HCT116 (cell line): ENCODE results near the gene SORT1. TPM values are rescaled to one million over a fixed set of nuclear protein-coding genes. Genes with fewer than 3 reads are reported as not detected.

Experiments
- ATAC-seq: fragments of 200-7000 bp; cut with Tn5 transposase; 2 replicates; pipeline ENCODE4 v1.9.1; 2020; ENCODE audit warnings: mild to moderate bottlenecking, moderate library complexity
- BruUV-seq: library from RNA; stranded (reverse); fragments of 400-500 nt; replicated peaks from 2 replicates; lab custom pipeline; 2021; lab: Mats Ljungman, UMichigan
- CTCF ChIA-PET: fragments of 300-600 bp; sonication (Branson Sonifier 250); formaldehyde crosslinking; loops from one replicate; lab custom pipeline; 2021; ENCODE audit warnings: antibody characterized with exemption; lab: Charles Lee
- POLR2A ChIA-PET: fragments of 300-600, 350-600 bp; sonication (Branson Sonifier 250); formaldehyde crosslinking; loops from one replicate; lab custom pipeline; 2021; ENCODE audit warnings: antibody characterized with exemption; lab: Charles Lee
- RAD21 ChIA-PET, 2 experiments: fragments of 300-600 bp; sonication (Branson Sonifier 250); formaldehyde crosslinking; loops; one replicate each; lab custom pipeline; 2023; ENCODE audit warnings: low total read pairs in 2 of 2; ENCODE audit not compliant: uncharacterized antibody in 2 of 2, unreplicated experiment in 2 of 2, low non-redundant PET in 1 of 2; lab: Charles Lee
- DNase-seq: peaks from one replicate; pipeline ENCODE4 v3.0.0-alpha.2; 2010; ENCODE audit warnings: low read depth, low spot score
- H2AFZ ChIP-seq: fragments of 200-600 bp; shearing (Covaris generic), sonication (generic); 2 replicates; pipeline ENCODE4 v1.6.1; 2017; ENCODE audit warnings: low read depth, mixed run types, mixed read lengths, antibody characterized with exemption, low read length; ENCODE audit not compliant: poor library complexity, severe bottlenecking
- H3K27ac ChIP-seq: 2 replicates; pipeline ENCODE4 v1.5.1; 2012; ENCODE audit warnings: low read depth, low read length
- H3K27me3 ChIP-seq: fragments of 200-600 bp; sonication (generic); 2 replicates; pipeline ENCODE4 v1.6.1; 2016; ENCODE audit warnings: mixed run types, low read length, mixed read lengths; ENCODE audit not compliant: insufficient read depth
- H3K36me3 ChIP-seq, 2 experiments: fragments of 200-500 bp in 1 of 2; fragments of 200-600 bp in 1 of 2; sonication (Bioruptor generic) in 1 of 2; sonication (generic) in 1 of 2; 2 replicates each; pipeline versions ENCODE4 v1.5.1 to v1.6.1; 2014 to 2016; ENCODE audit warnings: low read length in 2 of 2, inconsistent platforms in 1 of 2, mixed read lengths in 1 of 2, mixed run types in 1 of 2; ENCODE audit not compliant: insufficient read depth in 2 of 2, control insufficient read depth in 1 of 2
- H3K4me1 ChIP-seq, 2 experiments: fragments of 200-600 bp in 1 of 2; sonication (generic) in 1 of 2; 2 replicates each; pipeline versions ENCODE4 v1.5.1 to v1.6.1; 2012 to 2017; ENCODE audit warnings: low read length in 2 of 2, inconsistent platforms in 1 of 2, mild to moderate bottlenecking in 1 of 2, mixed read lengths in 1 of 2, mixed run types in 1 of 2, moderate library complexity in 1 of 2; ENCODE audit not compliant: insufficient read depth in 2 of 2, control insufficient read depth in 1 of 2
- H3K4me2 ChIP-seq: fragments of 200-600 bp; sonication (generic); 2 replicates; pipeline ENCODE4 v1.6.1; 2017; ENCODE audit warnings: mixed run types, low read length, mixed read lengths
- H3K4me3 ChIP-seq, 2 experiments: fragments of 200-600 bp in 1 of 2; sonication (generic) in 1 of 2; replicated peaks in 1 of 2; 2 replicates each; pipeline ENCODE4 v1.5.1; 2011 to 2016; ENCODE audit warnings: low read length in 2 of 2, control low read depth in 1 of 2, low read depth in 1 of 2, mild to moderate bottlenecking in 1 of 2, mixed read lengths in 1 of 2, mixed run types in 1 of 2
- H3K79me2 ChIP-seq: fragments of 200-600 bp; sonication (generic); 2 replicates; pipeline ENCODE4 v1.6.1; 2017; ENCODE audit warnings: mild to moderate bottlenecking, mixed run types, low read length, moderate library complexity, mixed read lengths; ENCODE audit not compliant: insufficient read depth
- H3K9ac ChIP-seq: fragments of 200-600 bp; sonication (generic); 2 replicates; pipeline ENCODE4 v1.6.1; 2016; ENCODE audit warnings: low read length, mixed read lengths
- H3K9me2 ChIP-seq: fragments of 200-600 bp; sonication (generic), shearing (Covaris generic); 2 replicates; pipeline ENCODE4 v1.6.1; 2017; ENCODE audit warnings: mixed run types, mild to moderate bottlenecking, moderate library complexity; ENCODE audit not compliant: insufficient read depth
- H3K9me3 ChIP-seq, 2 experiments: fragments of 200-500 bp in 1 of 2; fragments of 200-600 bp in 1 of 2; sonication (Bioruptor generic) in 1 of 2; sonication (generic) in 1 of 2; 2 replicates each; pipeline ENCODE4 v1.6.1; 2014 to 2017; ENCODE audit warnings: low read length in 2 of 2, mixed read lengths in 2 of 2, inconsistent platforms in 1 of 2, low read depth in 1 of 2, mild to moderate bottlenecking in 1 of 2, mixed run types in 1 of 2, moderate library complexity in 1 of 2; ENCODE audit not compliant: control insufficient read depth in 1 of 2, insufficient read depth in 1 of 2
- H4K20me1 ChIP-seq: fragments of 200-600 bp; sonication (generic), shearing (Covaris generic); 2 replicates; pipeline ENCODE4 v1.6.1; 2017; ENCODE audit warnings: mixed run types, mild to moderate bottlenecking, moderate library complexity; ENCODE audit not compliant: insufficient read depth
- ATF3 ChIP-seq: IDR thresholded peaks from 2 replicates; pipeline ENCODE4 v1.6.1; 2012
- CBX3 ChIP-seq: IDR thresholded peaks from 2 replicates; pipeline ENCODE4 v1.6.1; 2012; ENCODE audit warnings: low read depth
- CEBPB ChIP-seq: IDR thresholded peaks from 2 replicates; pipeline ENCODE4 v1.6.1; 2012; ENCODE audit warnings: low read depth
- ELF1 ChIP-seq: IDR thresholded peaks from 2 replicates; pipeline ENCODE4 v1.6.1; 2012; ENCODE audit warnings: low read depth, borderline replicate concordance
- JUND ChIP-seq: IDR thresholded peaks from 2 replicates; pipeline ENCODE4 v1.6.1; 2012
- MAX ChIP-seq: IDR thresholded peaks from 2 replicates; pipeline ENCODE4 v1.6.1; 2012
- POLR2A ChIP-seq: IDR thresholded peaks from 2 replicates; pipeline ENCODE4 v1.7.0; 2011; ENCODE audit warnings: borderline replicate concordance; ENCODE audit not compliant: insufficient read depth, insufficient read length; ENCODE audit errors: extremely low read depth
- RAD21 ChIP-seq: IDR thresholded peaks from 2 replicates; pipeline ENCODE4 v1.6.1; 2012; ENCODE audit warnings: low read depth, mild to moderate bottlenecking
- REST ChIP-seq: IDR thresholded peaks from 2 replicates; pipeline ENCODE4 v1.6.1; 2012; ENCODE audit warnings: low read depth
- SIN3A ChIP-seq: IDR thresholded peaks from 2 replicates; pipeline ENCODE4 v1.6.1; 2012; ENCODE audit warnings: low read depth
- ZBTB33 ChIP-seq: IDR thresholded peaks from 2 replicates; pipeline ENCODE4 v1.6.1; 2011; ENCODE audit warnings: mild to moderate bottlenecking, low read length, moderate library complexity; ENCODE audit not compliant: insufficient replicate concordance; ENCODE audit errors: extremely low read depth
- ZFX ChIP-seq: fragments of 450-650 bp; IDR thresholded peaks from 2 replicates; pipeline ENCODE4 v1.6.1; 2017
- ZNF274 ChIP-seq: fragments of 200-500 bp; sonication (Bioruptor generic); IDR thresholded peaks from 2 replicates; pipeline ENCODE4 v1.6.1; 2014; ENCODE audit warnings: mild to moderate bottlenecking, low read depth, low read length, inconsistent platforms
- intact Hi-C: fragments of 100-400 bp; cut with micrococcal nuclease; formaldehyde crosslinking; loops from 2 replicates; pipeline ENCODE4 v1.10.0; 2022
- total RNA-seq: library from RNA; stranded (reverse); gene quantifications from one replicate; pipeline ENCODE4 v1.2.1, GENCODE V29; 2021; ENCODE audit not compliant: unreplicated experiment

The SORT1 gene
- total RNA-seq, 1 experiment from 2014 or later: 20.2 TPM

GRCh38 chr1:109290998-109291397 is 106.7 kb downstream of the SORT1 start:
- Histone ChIP-seq H3K79me2 (no peaks in the 10 kb centered on the region), H4K20me1 (no peaks in the 10 kb centered on the region), H3K9me3 (no peaks in the 10 kb centered on the region), H3K27me3 (peaks cover 4% of the 10 kb centered on the region; the same call in 1 of the 2 replicates), H3K36me3 (no peaks in the 10 kb centered on the region), H3K9me2 (no peaks in the 10 kb centered on the region), H3K4me1 (peaks cover 0 to 5% of the 10 kb centered on the region in 2 experiments; a peak in 1 of 4 replicates), H3K27ac (no peak overlapping the region), H3K4me3 (no peak overlapping the region), H3K4me2 (no peak overlapping the region), H2AFZ (no peak overlapping the region), H3K9ac (no peak overlapping the region)
- DNase-seq: no peak
- BruUV-seq: no TSS peak
- ATAC-seq: no peak
- POLR2A ChIA-PET: no interaction called here
- CTCF ChIA-PET: no interaction called here
- TF ChIP-seq RAD21: no peak
- TF ChIP-seq SIN3A: no peak
- TF ChIP-seq ZNF274: no peak
- TF ChIP-seq ATF3: no peak
- no peak for TF ChIP-seq POLR2A
- no peak for TF ChIP-seq ZBTB33
- TF ChIP-seq ZFX: no peak
- no peak for TF ChIP-seq CEBPB
- no peak for TF ChIP-seq REST
- no peak for TF ChIP-seq MAX
- TF ChIP-seq JUND: no peak
- no peak for TF ChIP-seq ELF1
- no peak for TF ChIP-seq CBX3
- TF ChIP-seq, all 23 proteins: peak for 0
- RAD21 ChIA-PET: no interaction called here
- intact Hi-C loops: no loop called here
